T-helper 2 cell treated with Interferon-gamma antibody and Interleukin-4, amounts not matched to agents 5 μg/mL and 100 μg/mL, for 36 hours (primary cell): ENCODE results near the gene EXOC4.

Experiments used
- DNase-seq: peaks from one replicate; pipeline ENCODE4 v3.0.0; 2021; ENCODE audit warnings: low spot score
- H3K27ac Mint-ChIP-seq: one replicate; pipeline ENCODE4 v1.8.0; 2021; ENCODE audit warnings: mild to moderate bottlenecking, mixed read lengths
- H3K27me3 Mint-ChIP-seq: one replicate; pipeline ENCODE4 v1.8.0; 2021; ENCODE audit warnings: low read depth, mixed read lengths
- H3K36me3 Mint-ChIP-seq: one replicate; pipeline ENCODE4 v1.8.0; 2021; ENCODE audit warnings: low read depth, mixed read lengths
- H3K4me1 Mint-ChIP-seq: one replicate; pipeline ENCODE4 v1.8.0; 2021; ENCODE audit warnings: low read depth, mixed read lengths
- H3K4me3 Mint-ChIP-seq: one replicate; pipeline ENCODE4 v1.8.0; 2022; ENCODE audit warnings: mild to moderate bottlenecking, moderate library complexity, mixed read lengths
- H3K9me3 Mint-ChIP-seq: one replicate; pipeline ENCODE4 v1.8.0; 2021; ENCODE audit warnings: mixed read lengths

EXOC4 gene

GRCh38 chr7:133746305-133746704, 493.4 kb downstream of the EXOC4 start:
- H3K4me3 Mint-ChIP-seq: no peak overlapping the region
- no peak overlapping the region for H3K27ac Mint-ChIP-seq
- DNase-seq: no peak
- H3K9me3 Mint-ChIP-seq: no peaks in the 10 kb centered on the region
- peaks cover 1% of the 10 kb centered on the region for H3K4me1 Mint-ChIP-seq
- no peaks in the 10 kb centered on the region for H3K36me3 Mint-ChIP-seq
- H3K27me3 Mint-ChIP-seq: no peaks in the 10 kb centered on the region

- Mint-ChIP-seq H3K9me3 (no peaks in the 10 kb centered on the region), H3K27ac (no peak overlapping the region), H3K36me3 (no peaks in the 10 kb centered on the region), H3K4me1 (no peaks in the 10 kb centered on the region), H3K4me3 (no peak overlapping the region), H3K27me3 (no peaks in the 10 kb centered on the region)
- DNase-seq: no peak
Observed at GRCh38 chr7:133746847-133747246, 494.0 kb downstream of the EXOC4 start.

GRCh38 chr7:133748443-133749407, 495.8 kb downstream of the EXOC4 start:
- no peak for DNase-seq
- peaks cover 2% of the 10 kb centered on the region for H3K36me3 Mint-ChIP-seq
- no peak overlapping the region for H3K27ac Mint-ChIP-seq
- no peaks in the 10 kb centered on the region for H3K4me1 Mint-ChIP-seq
- H3K27me3 Mint-ChIP-seq: no peaks in the 10 kb centered on the region
- H3K9me3 Mint-ChIP-seq: no peaks in the 10 kb centered on the region
- no peak overlapping the region for H3K4me3 Mint-ChIP-seq

GRCh38 chr7:133750287-133750686, 497.4 kb downstream of the EXOC4 start:
- no peak overlapping the region for H3K27ac Mint-ChIP-seq
- no peaks in the 10 kb centered on the region for H3K27me3 Mint-ChIP-seq
- peaks cover 2% of the 10 kb centered on the region for H3K36me3 Mint-ChIP-seq
- H3K4me3 Mint-ChIP-seq: no peak overlapping the region
- DNase-seq: no peak
- H3K9me3 Mint-ChIP-seq: no peaks in the 10 kb centered on the region
- H3K4me1 Mint-ChIP-seq: no peaks in the 10 kb centered on the region

GRCh38 chr7:133751079-133751478, 498.2 kb downstream of the EXOC4 start:
- Mint-ChIP-seq H3K9me3 (no peaks in the 10 kb centered on the region), H3K36me3 (peaks cover 2% of the 10 kb centered on the region), H3K27me3 (no peaks in the 10 kb centered on the region), H3K27ac (no peak overlapping the region), H3K4me3 (no peak overlapping the region), H3K4me1 (no peaks in the 10 kb centered on the region)
- DNase-seq: no peak

GRCh38 chr7:133753513-133753912, 500.6 kb downstream of the EXOC4 start:
- Mint-ChIP-seq H3K4me3 (no peak overlapping the region), H3K27ac (no peak overlapping the region)
- no peak for DNase-seq

GRCh38 chr7:133754708-133755107, 501.8 kb downstream of the EXOC4 start:
- no peak for DNase-seq
- Mint-ChIP-seq H3K4me3 (no peak overlapping the region), H3K27ac (no peak overlapping the region), H3K27me3 (no peaks in the 10 kb centered on the region), H3K4me1 (no peaks in the 10 kb centered on the region), H3K36me3 (peaks cover 2% of the 10 kb centered on the region), H3K9me3 (no peaks in the 10 kb centered on the region)

More at GRCh38 chr7:133753513-133753912, 500.6 kb downstream of the EXOC4 start:
- no peaks in the 10 kb centered on the region for H3K4me1 Mint-ChIP-seq
- no peaks in the 10 kb centered on the region for H3K27me3 Mint-ChIP-seq
- peaks cover 2% of the 10 kb centered on the region for H3K36me3 Mint-ChIP-seq
- no peaks in the 10 kb centered on the region for H3K9me3 Mint-ChIP-seq

GRCh38 chr7:133755901-133756300, 503.0 kb downstream of the EXOC4 start:
- H3K9me3 Mint-ChIP-seq: no peaks in the 10 kb centered on the region
- H3K36me3 Mint-ChIP-seq: peaks cover 2% of the 10 kb centered on the region
- no peak for DNase-seq
- no peaks in the 10 kb centered on the region for H3K27me3 Mint-ChIP-seq
- H3K4me3 Mint-ChIP-seq: no peak overlapping the region
- no peaks in the 10 kb centered on the region for H3K4me1 Mint-ChIP-seq
- H3K27ac Mint-ChIP-seq: no peak overlapping the region

- H3K27ac Mint-ChIP-seq: no peak overlapping the region
- H3K27me3 Mint-ChIP-seq: no peaks in the 10 kb centered on the region
- H3K4me1 Mint-ChIP-seq: no peaks in the 10 kb centered on the region
- no peaks in the 10 kb centered on the region for H3K9me3 Mint-ChIP-seq
- H3K36me3 Mint-ChIP-seq: no peaks in the 10 kb centered on the region
- no peak overlapping the region for H3K4me3 Mint-ChIP-seq
- DNase-seq: no peak
Observed at GRCh38 chr7:133761443-133761842, 508.6 kb downstream of the EXOC4 start.

GRCh38 chr7:133763076-133763640, 510.3 kb downstream of the EXOC4 start:
- Mint-ChIP-seq H3K9me3 (no peaks in the 10 kb centered on the region), H3K4me1 (no peaks in the 10 kb centered on the region), H3K36me3 (no peaks in the 10 kb centered on the region), H3K27ac (no peak overlapping the region), H3K27me3 (no peaks in the 10 kb centered on the region), H3K4me3 (no peak overlapping the region)
- DNase-seq: no peak

- Mint-ChIP-seq H3K9me3 (no peaks in the 10 kb centered on the region), H3K4me1 (no peaks in the 10 kb centered on the region), H3K27ac (no peak overlapping the region), H3K4me3 (no peak overlapping the region), H3K36me3 (no peaks in the 10 kb centered on the region), H3K27me3 (no peaks in the 10 kb centered on the region)
- DNase-seq: no peak
Observed at GRCh38 chr7:133769668-133770067, 516.8 kb downstream of the EXOC4 start.

- no peak for DNase-seq
- Mint-ChIP-seq H3K27me3 (no peaks in the 10 kb centered on the region), H3K4me1 (no peaks in the 10 kb centered on the region)
Observed at GRCh38 chr7:133770863-133771492, 518.1 kb downstream of the EXOC4 start.

GRCh38 chr7:133771788-133772419, 519.0 kb downstream of the EXOC4 start:
- no peaks in the 10 kb centered on the region for H3K36me3 Mint-ChIP-seq
- H3K4me3 Mint-ChIP-seq: no peak overlapping the region
- no peak for DNase-seq
- no peaks in the 10 kb centered on the region for H3K27me3 Mint-ChIP-seq
- no peaks in the 10 kb centered on the region for H3K9me3 Mint-ChIP-seq
- H3K27ac Mint-ChIP-seq: no peak overlapping the region
- H3K4me1 Mint-ChIP-seq: no peaks in the 10 kb centered on the region

More at GRCh38 chr7:133770863-133771492, 518.1 kb downstream of the EXOC4 start:
- Mint-ChIP-seq H3K36me3 (no peaks in the 10 kb centered on the region), H3K9me3 (no peaks in the 10 kb centered on the region), H3K4me3 (no peak overlapping the region), H3K27ac (no peak overlapping the region)

GRCh38 chr7:133773601-133774000, 520.7 kb downstream of the EXOC4 start:
- no peak for DNase-seq
- Mint-ChIP-seq H3K9me3 (no peaks in the 10 kb centered on the region), H3K27me3 (no peaks in the 10 kb centered on the region), H3K4me3 (no peak overlapping the region), H3K4me1 (peaks cover 4% of the 10 kb centered on the region), H3K36me3 (peaks cover 3% of the 10 kb centered on the region), H3K27ac (no peak overlapping the region)
